ENCODE results near the gene L1CAM.

L1CAM gene

GRCh38 chrX:153853902-153854267, 32.1 kb downstream of the L1CAM start:
- TF ChIP-seq CTCF (IDR thresholded peaks at IDR 0.05; ENCODE audit: low read length, missing control alignments): no peak
- DNase-seq (ENCODE audit: low read depth): no peak

GRCh38 chrX:153853180-153853901, 32.6 kb downstream of the L1CAM start:
- TF ChIP-seq CTCF (IDR thresholded peaks at IDR 0.05; ENCODE audit: low read length, missing control alignments): no peak
- H3K4me3 ChIP-seq (replicated peaks; ENCODE audit: low read depth, low read length): no peak overlapping the region
- no peak for DNase-seq (ENCODE audit: low read depth)

More at GRCh38 chrX:153853902-153854267, 32.1 kb downstream of the L1CAM start:
- H3K4me3 ChIP-seq (replicated peaks; ENCODE audit: low read depth, low read length): no peak overlapping the region

GRCh38 chrX:153851981-153852380, 34.0 kb downstream of the L1CAM start:
- no peak for TF ChIP-seq CTCF (IDR thresholded peaks at IDR 0.05; ENCODE audit: low read length, missing control alignments)

GRCh38 chrX:153848325-153848724, 37.6 kb downstream of the L1CAM start:
- TF ChIP-seq CTCF (IDR thresholded peaks at IDR 0.05; ENCODE audit: low read length, missing control alignments): no peak
- DNase-seq (ENCODE audit: low read depth): no peak
- no peak overlapping the region for H3K4me3 ChIP-seq (replicated peaks; ENCODE audit: low read depth, low read length)

More at GRCh38 chrX:153851981-153852380, 34.0 kb downstream of the L1CAM start:
- no peak overlapping the region for H3K4me3 ChIP-seq (replicated peaks; ENCODE audit: low read depth, low read length)
- no peak for DNase-seq (ENCODE audit: low read depth)

- DNase-seq (ENCODE audit: low read depth): peak; percentile 3
- H3K4me3 ChIP-seq (replicated peaks; ENCODE audit: low read depth, low read length): no peak overlapping the region
- no peak for TF ChIP-seq CTCF (IDR thresholded peaks at IDR 0.05; ENCODE audit: low read length, missing control alignments)
Observed at GRCh38 chrX:153845842-153846241, 40.1 kb downstream of the L1CAM start.

GRCh38 chrX:153845195-153845594, 40.8 kb downstream of the L1CAM start:
- TF ChIP-seq CTCF (IDR thresholded peaks at IDR 0.05; ENCODE audit: low read length, missing control alignments): no peak
- H3K4me3 ChIP-seq (replicated peaks; ENCODE audit: low read depth, low read length): no peak overlapping the region
- DNase-seq (ENCODE audit: low read depth): no peak

- TF ChIP-seq CTCF (IDR thresholded peaks at IDR 0.05; ENCODE audit: low read length, missing control alignments): no peak
- H3K4me3 ChIP-seq (replicated peaks; ENCODE audit: low read depth, low read length): no peak overlapping the region
- DNase-seq (ENCODE audit: low read depth): no peak
Observed at GRCh38 chrX:153844509-153845082, 41.4 kb downstream of the L1CAM start.
